Measurements from ENCODE around the gene SYNJ2. TPM values are rescaled to one million over a fixed set of nuclear protein-coding genes. Genes with fewer than 3 reads are reported as not detected.
"Not testable (repeated sequence)": the region's sequence is repeated elsewhere in the genome, so short reads cannot be mapped to it uniquely, and the experiment has no call there.

SYNJ2 gene
- total and polyA plus RNA-seq, 2 experiments from 2014 or later: 2.8 to 5.6 TPM

DNA sequence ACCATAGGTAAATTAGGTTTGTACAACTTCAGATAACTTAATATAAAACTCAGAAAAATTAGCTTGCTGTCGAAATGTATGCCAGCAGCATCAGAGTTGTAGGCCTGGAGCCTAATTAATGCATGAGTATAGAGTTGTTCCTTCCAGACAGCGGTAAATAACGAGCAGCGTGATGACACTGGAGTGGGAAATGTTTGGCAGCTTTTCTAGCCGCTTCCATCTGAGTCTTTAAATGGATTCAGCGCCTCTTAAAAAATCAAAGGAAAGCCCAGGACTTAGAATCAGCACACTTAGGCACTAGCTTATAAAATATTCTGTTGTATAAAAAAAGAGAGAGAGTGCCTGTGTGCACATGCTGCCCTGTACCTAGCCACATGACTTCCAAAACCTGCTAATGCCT, 43.7 kb upstream of the SYNJ2 start:
- H3K27me3 Mint-ChIP-seq (ENCODE audit: insufficient read depth, low read depth, poor library complexity): no peaks in the 10 kb centered on the region
- H3K4me3 Mint-ChIP-seq: no peak overlapping the region
- H3K4me3 ChIP-seq: no peak overlapping the region
- peaks cover 41% of the 10 kb centered on the region for H3K36me3 ChIP-seq (ENCODE audit: insufficient read depth)
- no peaks in the 10 kb centered on the region for H4K20me1 ChIP-seq (replicated peaks; ENCODE audit: insufficient read depth)
- TF ChIP-seq ZNF331 (CRISPR knock-in tag; IDR thresholded peaks at IDR 0.05; ENCODE audit: low read depth) (no peak), STAT1 (IDR thresholded peaks at IDR 0.05; ENCODE audit: unreplicated experiment) (no peak)
- TF ChIP-seq, protein P1, sequence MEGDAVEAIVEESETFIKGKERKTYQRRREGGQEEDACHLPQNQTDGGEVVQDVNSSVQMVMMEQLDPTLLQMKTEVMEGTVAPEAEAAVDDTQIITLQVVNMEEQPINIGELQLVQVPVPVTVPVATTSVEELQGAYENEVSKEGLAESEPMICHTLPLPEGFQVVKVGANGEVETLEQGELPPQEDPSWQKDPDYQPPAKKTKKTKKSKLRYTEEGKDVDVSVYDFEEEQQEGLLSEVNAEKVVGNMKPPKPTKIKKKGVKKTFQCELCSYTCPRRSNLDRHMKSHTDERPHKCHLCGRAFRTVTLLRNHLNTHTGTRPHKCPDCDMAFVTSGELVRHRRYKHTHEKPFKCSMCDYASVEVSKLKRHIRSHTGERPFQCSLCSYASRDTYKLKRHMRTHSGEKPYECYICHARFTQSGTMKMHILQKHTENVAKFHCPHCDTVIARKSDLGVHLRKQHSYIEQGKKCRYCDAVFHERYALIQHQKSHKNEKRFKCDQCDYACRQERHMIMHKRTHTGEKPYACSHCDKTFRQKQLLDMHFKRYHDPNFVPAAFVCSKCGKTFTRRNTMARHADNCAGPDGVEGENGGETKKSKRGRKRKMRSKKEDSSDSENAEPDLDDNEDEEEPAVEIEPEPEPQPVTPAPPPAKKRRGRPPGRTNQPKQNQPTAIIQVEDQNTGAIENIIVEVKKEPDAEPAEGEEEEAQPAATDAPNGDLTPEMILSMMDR (conservative IDR thresholded peaks at IDR 0.05; ENCODE audit: low read depth in 2 of 2): no peak
- H3K4me1 ChIP-seq (ENCODE audit: insufficient read depth): no peaks in the 10 kb centered on the region
- H3K79me2 ChIP-seq (replicated peaks; ENCODE audit: insufficient read depth): no peaks in the 10 kb centered on the region
- no peak overlapping the region for H3K27ac Mint-ChIP-seq
- DNase-seq (ENCODE audit: low spot score) (no peak), ATAC-seq (no peak)
- H3F3A ChIP-seq (replicated peaks; ENCODE audit: low read depth): no peaks in the 10 kb centered on the region
- H3K27me3 ChIP-seq (ENCODE audit: insufficient read depth): no peaks in the 10 kb centered on the region
- H3K9me2 ChIP-seq (ENCODE audit: insufficient read depth): no peaks in the 10 kb centered on the region
- no peaks in the 10 kb centered on the region for H3K4me1 Mint-ChIP-seq
- H3K9me3 Mint-ChIP-seq: no peaks in the 10 kb centered on the region
- peaks cover 47% of the 10 kb centered on the region; the same call in 2 of the 3 replicates for H3K36me3 Mint-ChIP-seq (ENCODE audit: low read depth)
- no peak overlapping the region for H3K27ac ChIP-seq (ENCODE audit: low read depth)
- no peak overlapping the region for H2AFZ ChIP-seq
- H3K4me2 ChIP-seq: no peak overlapping the region

DNA sequence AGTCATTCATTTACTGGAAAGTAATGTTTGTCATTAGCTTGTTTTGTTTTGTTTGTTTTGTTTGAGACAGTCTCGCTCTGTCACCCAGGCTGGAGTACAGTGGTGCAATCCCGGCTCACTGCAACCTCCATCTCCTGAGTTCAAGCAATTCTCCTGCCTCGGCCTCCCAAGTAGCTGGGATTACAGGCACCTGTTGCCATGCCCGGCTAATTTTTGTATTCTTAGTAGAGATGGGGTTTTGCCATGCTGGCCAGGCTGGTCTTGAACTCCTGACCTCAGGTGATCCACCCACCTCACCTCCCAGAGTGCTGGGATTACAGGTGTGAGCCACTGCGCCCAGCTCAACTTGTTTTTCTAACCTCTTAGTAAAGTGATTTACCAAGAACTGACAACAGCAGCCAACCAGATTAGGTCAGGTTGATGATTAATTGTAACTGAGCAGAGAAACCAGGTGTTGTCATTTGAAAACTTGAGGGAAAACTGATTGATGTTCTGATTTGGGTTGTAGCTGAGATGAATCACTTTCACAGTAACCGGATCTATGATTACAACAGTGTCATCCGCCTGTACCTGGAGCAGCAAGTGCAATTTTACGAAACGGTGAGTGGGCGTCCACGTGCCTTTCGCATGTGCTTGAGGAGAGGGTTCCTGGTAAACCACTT, 41.2 kb upstream of the SYNJ2 start:
- H3K4me2 ChIP-seq: not testable (repeated sequence)

DNA sequence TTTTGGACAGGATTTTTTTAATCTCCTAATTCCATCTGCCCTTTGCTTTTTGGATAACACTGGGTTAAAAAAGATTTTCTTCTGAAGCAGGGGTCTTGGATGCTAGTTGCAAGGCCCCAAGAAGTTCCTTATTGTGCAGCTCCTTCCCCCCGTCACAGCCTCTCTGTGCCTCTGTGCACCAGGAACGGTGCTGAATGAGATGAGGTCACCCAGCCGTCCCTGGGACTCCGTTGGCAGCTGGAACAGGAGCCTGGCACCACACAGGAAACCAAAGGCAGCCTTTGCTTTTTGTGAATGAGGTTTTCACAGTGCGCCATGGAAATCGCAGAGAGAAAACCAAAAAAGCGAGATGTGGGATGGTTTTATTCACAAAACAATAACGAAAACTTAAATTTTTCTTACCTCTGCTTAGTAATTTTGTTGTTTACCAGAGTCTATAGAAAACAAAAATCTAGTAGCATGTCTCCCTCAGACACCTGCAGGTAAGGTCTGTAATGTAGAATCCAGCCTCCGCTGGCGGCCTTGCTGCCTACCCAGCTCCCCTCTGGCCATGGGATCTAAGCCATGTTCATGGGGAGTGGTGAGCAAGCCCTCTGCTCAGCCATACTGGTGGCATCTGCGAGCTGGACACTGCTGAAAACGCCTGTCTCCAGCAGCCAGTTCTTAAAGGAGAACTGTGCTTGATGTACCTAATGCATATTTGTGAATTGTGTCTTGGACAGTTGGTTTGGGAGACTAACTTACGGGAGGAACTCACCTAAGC, 40.4 kb upstream of the SYNJ2 start:
- H3K4me3 ChIP-seq: no peak overlapping the region
- no peaks in the 10 kb centered on the region for H3K79me2 ChIP-seq (replicated peaks; ENCODE audit: insufficient read depth)
- no peaks in the 10 kb centered on the region for H3K4me1 Mint-ChIP-seq
- ATAC-seq (no peak), DNase-seq (ENCODE audit: low spot score) (no peak)
- peaks cover 34% of the 10 kb centered on the region for H3K36me3 ChIP-seq (ENCODE audit: insufficient read depth)
- peaks cover 56% of the 10 kb centered on the region for H3K36me3 Mint-ChIP-seq (ENCODE audit: low read depth)
- H3K4me3 Mint-ChIP-seq: no peak overlapping the region
- no peak overlapping the region for H3K27ac Mint-ChIP-seq
- H3K27me3 ChIP-seq (ENCODE audit: insufficient read depth): no peaks in the 10 kb centered on the region
- H4K20me1 ChIP-seq (replicated peaks; ENCODE audit: insufficient read depth): no peaks in the 10 kb centered on the region
- H2AFZ ChIP-seq: no peak overlapping the region
- no peaks in the 10 kb centered on the region for H3F3A ChIP-seq (replicated peaks; ENCODE audit: low read depth)
- H3K4me2 ChIP-seq: no peak overlapping the region
- H3K9me2 ChIP-seq (ENCODE audit: insufficient read depth): no peaks in the 10 kb centered on the region
- H3K27me3 Mint-ChIP-seq (ENCODE audit: insufficient read depth, low read depth, poor library complexity): no peaks in the 10 kb centered on the region
- H3K9me3 Mint-ChIP-seq: no peaks in the 10 kb centered on the region
- H3K27ac ChIP-seq (ENCODE audit: low read depth): no peak overlapping the region
- H3K4me1 ChIP-seq (ENCODE audit: insufficient read depth): no peaks in the 10 kb centered on the region
- no peak for TF ChIP-seq NANOG (IDR thresholded peaks at IDR 0.05; ENCODE audit: borderline replicate concordance)
- TF ChIP-seq, protein P2, sequence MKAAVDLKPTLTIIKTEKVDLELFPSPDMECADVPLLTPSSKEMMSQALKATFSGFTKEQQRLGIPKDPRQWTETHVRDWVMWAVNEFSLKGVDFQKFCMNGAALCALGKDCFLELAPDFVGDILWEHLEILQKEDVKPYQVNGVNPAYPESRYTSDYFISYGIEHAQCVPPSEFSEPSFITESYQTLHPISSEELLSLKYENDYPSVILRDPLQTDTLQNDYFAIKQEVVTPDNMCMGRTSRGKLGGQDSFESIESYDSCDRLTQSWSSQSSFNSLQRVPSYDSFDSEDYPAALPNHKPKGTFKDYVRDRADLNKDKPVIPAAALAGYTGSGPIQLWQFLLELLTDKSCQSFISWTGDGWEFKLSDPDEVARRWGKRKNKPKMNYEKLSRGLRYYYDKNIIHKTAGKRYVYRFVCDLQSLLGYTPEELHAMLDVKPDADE (IDR thresholded peaks at IDR 0.05): no peak
- TF ChIP-seq JUNB (IDR thresholded peaks at IDR 0.05; ENCODE audit: unreplicated experiment): no peak

More for the DNA sequence above, 41.2 kb upstream of the SYNJ2 start:
- not testable (repeated sequence) for H3K9me2 ChIP-seq (ENCODE audit: insufficient read depth); H3K79me2 ChIP-seq (replicated peaks; ENCODE audit: insufficient read depth); H3K4me1 Mint-ChIP-seq; H3K4me3 Mint-ChIP-seq; ATAC-seq; H3K27ac Mint-ChIP-seq; H3K9me3 Mint-ChIP-seq; DNase-seq (ENCODE audit: low spot score); H4K20me1 ChIP-seq (replicated peaks; ENCODE audit: insufficient read depth); H3K4me1 ChIP-seq (ENCODE audit: insufficient read depth); H3F3A ChIP-seq (replicated peaks; ENCODE audit: low read depth); H3K27me3 Mint-ChIP-seq (ENCODE audit: insufficient read depth, low read depth, poor library complexity); H3K27ac ChIP-seq (ENCODE audit: low read depth); H3K4me3 ChIP-seq; H2AFZ ChIP-seq; H3K27me3 ChIP-seq (ENCODE audit: insufficient read depth)
- peaks cover 54% of the 10 kb centered on the region for H3K36me3 Mint-ChIP-seq (ENCODE audit: low read depth)
- H3K36me3 ChIP-seq (ENCODE audit: insufficient read depth): peaks cover 40% of the 10 kb centered on the region

Data from GM23338 (cell line).